Measurements from ENCODE around the gene NR2C1. TPM values are rescaled to one million over a fixed set of nuclear protein-coding genes. Genes with fewer than 3 reads are reported as not detected.

Gene NR2C1
- total and polyA plus RNA-seq, 2 of the 8 experiments (the other 6 are each of a cell fraction or from before 2014, with no cell fraction given): 22.8 to 48.3 TPM

DNA sequence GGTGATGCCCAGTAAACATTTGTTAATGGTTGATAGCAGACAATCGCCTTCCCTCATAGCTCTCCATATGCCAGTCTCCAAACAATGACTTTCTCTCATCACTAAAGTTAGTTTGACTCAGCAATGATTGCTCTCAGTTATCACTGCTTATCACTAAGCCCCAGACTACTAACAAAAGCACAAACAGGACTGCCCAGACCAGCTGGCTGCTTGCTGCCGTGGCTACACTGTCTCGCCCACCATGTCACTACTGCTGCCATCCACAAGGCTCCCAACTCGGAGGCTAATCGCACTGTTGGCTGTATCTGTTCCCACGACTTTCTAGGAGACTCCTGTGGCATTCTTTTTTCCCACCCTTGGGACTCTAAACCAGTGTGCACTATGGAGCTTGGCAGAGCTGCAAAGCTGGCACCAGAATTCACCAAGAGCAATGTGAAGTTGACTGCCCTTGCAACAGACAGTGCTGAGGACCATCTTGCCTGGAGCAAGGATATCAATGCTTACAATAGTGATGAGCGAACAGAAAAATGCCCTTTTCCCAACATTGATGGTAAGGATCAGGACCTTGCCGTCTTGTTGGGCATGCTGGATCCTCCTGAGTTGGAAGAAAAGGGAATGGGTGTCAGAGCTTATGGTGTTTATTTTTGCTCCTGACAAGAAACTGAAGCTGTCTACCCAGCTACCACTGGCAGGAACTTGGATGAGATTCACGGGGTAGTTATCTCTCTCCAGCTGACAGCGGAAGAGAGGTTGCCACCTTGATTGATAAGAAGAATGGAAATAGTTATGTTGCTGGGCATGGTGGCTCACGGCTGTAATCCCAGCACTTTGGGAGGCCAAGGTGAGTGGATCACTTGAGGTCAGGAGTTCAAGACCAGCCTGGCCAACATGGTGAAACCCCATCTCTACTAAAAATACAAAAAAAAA lies 27.1 kb upstream of the NR2C1 start:
- Histone ChIP-seq H2BK20ac (ENCODE audit: low read length) (no peak overlapping the region), H3K27me3 (replicated peaks in 1 of 4; ENCODE audit: control insufficient read depth in 3 of 4, extremely low read depth in 1 of 4, insufficient read depth in 3 of 4, low read length in 3 of 4) (no peaks in the 10 kb centered on the region), H3K23ac (ENCODE audit: insufficient read length) (no peak overlapping the region), H3K18ac (ENCODE audit: extremely low read depth, low read length) (no peak overlapping the region), H3K56ac (replicated peaks; ENCODE audit: insufficient read length, low read depth, low read length) (no peak overlapping the region), H2BK5ac (ENCODE audit: low read depth, low read length) (no peak overlapping the region), H2AFZ (ENCODE audit: low read length) (no peak overlapping the region), H3K4me3 (ENCODE audit: extremely low read depth in 1 of 4, insufficient read depth in 2 of 4, low read depth in 3 of 4, low read length in 4 of 4) (no peak overlapping the region), H2AK5ac (ENCODE audit: low read depth, low read length) (no peak overlapping the region), H4K20me1 (replicated peaks in 1 of 2; ENCODE audit: control insufficient read depth in 1 of 2, insufficient read depth in 2 of 2, low read length in 2 of 2) (peaks cover 3% of the 10 kb centered on the region in 2 experiments), H2BK120ac (replicated peaks; ENCODE audit: low read depth, low read length) (no peak overlapping the region), H3K27ac (ENCODE audit: low read depth, low read length) (no peak overlapping the region), H2BK15ac (ENCODE audit: low read length) (no peak overlapping the region), H3K36me3 (ENCODE audit: control insufficient read depth in 2 of 4, insufficient read depth in 4 of 4, low read length in 3 of 4) (peaks cover 2 to 38% (median 19%) of the 10 kb centered on the region in 4 experiments), H4K91ac (replicated peaks; ENCODE audit: insufficient read length, low read length) (no peak overlapping the region), H3K23me2 (ENCODE audit: low read depth, low read length) (no peaks in the 10 kb centered on the region), H4K8ac (ENCODE audit: extremely low read depth, insufficient read depth, low read length) (peak overlapping the region; percentile 31; the same call in 1 of the 2 replicates), H3K4ac (replicated peaks; ENCODE audit: insufficient read length, low read depth, low read length) (no peak overlapping the region), H3K14ac (ENCODE audit: insufficient read length) (no peak overlapping the region), H3K4me1 (replicated peaks in 1 of 4; ENCODE audit: control insufficient read depth in 3 of 4, insufficient read depth in 4 of 4, low read length in 3 of 4) (no peaks in the 10 kb centered on the region), H3K9me3 (ENCODE audit: insufficient read depth in 2 of 2, low read depth in 1 of 2, low read length in 1 of 2) (no peaks in the 10 kb centered on the region), H2BK12ac (ENCODE audit: low read depth, low read length) (no peak overlapping the region), H3K4me2 (ENCODE audit: insufficient read depth in 1 of 2, low read depth in 2 of 2, low read length in 2 of 2) (no peak overlapping the region), H4K5ac (ENCODE audit: insufficient read length, low read depth, low read length) (no peak overlapping the region), H3K79me1 (ENCODE audit: low read depth, low read length) (no peaks in the 10 kb centered on the region), H3K79me2 (ENCODE audit: control insufficient read depth in 1 of 2, insufficient read depth in 2 of 2, low read length in 2 of 2) (no peaks in the 10 kb centered on the region), H3K9ac (replicated peaks in 1 of 4; ENCODE audit: extremely low read depth in 1 of 4, low read depth in 3 of 4, low read length in 3 of 4) (no peak overlapping the region)
- FAIRE-seq: no peak
- ChIA-PET POLR2A (ENCODE audit: partially characterized antibody) (interaction anchor here (0.7 kb wide), 1 partner anchor 442 kb away, joined by 3 read pairs; no protein-coding TSS in a partner anchor), CTCF (ENCODE audit: partially characterized antibody) (interaction anchor here (0.7 to 2.7 kb wide), 5 partner anchors 9 to 299 kb away, joined by 3 to 13 read pairs (median 4); partner anchors contain the start of gene NR2C1)
- WGBS, 2 experiments (ENCODE audit: extremely low coverage in 1 of 2, insufficient coverage in 1 of 2, insufficient read length in 1 of 2, insufficient replicate concordance in 2 of 2, low coverage in 1 of 2, low lambda C conversion rate in 2 of 2, missing lambda C conversion rate in 1 of 2): 94% methylated on average over 11 of the region's 11 CpGs; no CpG with 5 or more reads in 1 of the 2 experiments
- DNase-seq (ENCODE audit: low read depth in 1 of 2, low spot score in 2 of 2): no peak
- TF ChIP-seq, protein P1, sequence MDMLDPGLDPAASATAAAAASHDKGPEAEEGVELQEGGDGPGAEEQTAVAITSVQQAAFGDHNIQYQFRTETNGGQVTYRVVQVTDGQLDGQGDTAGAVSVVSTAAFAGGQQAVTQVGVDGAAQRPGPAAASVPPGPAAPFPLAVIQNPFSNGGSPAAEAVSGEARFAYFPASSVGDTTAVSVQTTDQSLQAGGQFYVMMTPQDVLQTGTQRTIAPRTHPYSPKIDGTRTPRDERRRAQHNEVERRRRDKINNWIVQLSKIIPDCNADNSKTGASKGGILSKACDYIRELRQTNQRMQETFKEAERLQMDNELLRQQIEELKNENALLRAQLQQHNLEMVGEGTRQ (IDR thresholded peaks at IDR 0.05; ENCODE audit: low read length): no peak
- TF ChIP-seq PHF8 (conservative IDR thresholded peaks at IDR 0.05; ENCODE audit: low read depth, low read length) (no peak), BRCA1 (IDR thresholded peaks at IDR 0.05; ENCODE audit: low read depth, low read length) (no peak), TAF1 (IDR thresholded peaks at IDR 0.05; ENCODE audit: low read depth, low read length) (no peak), SP4 (IDR thresholded peaks at IDR 0.05; ENCODE audit: low read length) (no peak), CEBPB (IDR thresholded peaks at IDR 0.05; ENCODE audit: low read depth, low read length) (no peak)
